Measurements from ENCODE around the gene SERTAD2. TPM values are rescaled to one million over a fixed set of nuclear protein-coding genes. Genes with fewer than 3 reads are reported as not detected.

SERTAD2 gene
- total and polyA plus RNA-seq, 2 experiments from 2014 or later = 12.0 to 21.2 TPM

- no peak for TF ChIP-seq CTCF (IDR thresholded peaks at IDR 0.05; ENCODE audit: low read depth, low read length)
- Histone ChIP-seq H3K4me3 (no peak overlapping the region), H3K9me3 (ENCODE audit: low read depth) (no peaks in the 10 kb centered on the region), H3K27ac (peak overlapping the region; percentile 71), H3K27me3 (no peaks in the 10 kb centered on the region), H3K36me3 (peaks cover 6% of the 10 kb centered on the region), H3K4me1 (ENCODE audit: low read depth) (peaks cover 10% of the 10 kb centered on the region)
- no peak for DNase-seq (ENCODE audit: low read depth in 1 of 2, low spot score in 1 of 2)
Measured at GRCh38 chr2:64626146-64626809, 27.4 kb downstream of the SERTAD2 start.

- TF ChIP-seq CTCF (IDR thresholded peaks at IDR 0.05; ENCODE audit: low read depth, low read length) = no peak
- H3K4me1 ChIP-seq (ENCODE audit: low read depth) = peaks cover 10% of the 10 kb centered on the region
- no peak for DNase-seq (ENCODE audit: low read depth in 1 of 2, low spot score in 1 of 2)
Measured at GRCh38 chr2:64625299-64626145, 28.2 kb downstream of the SERTAD2 start.

GRCh38 chr2:64624862-64625261 is 28.9 kb downstream of the SERTAD2 start:
- no peak overlapping the region for H3K27ac ChIP-seq
- H3K36me3 ChIP-seq = no peaks in the 10 kb centered on the region
- peaks cover 10% of the 10 kb centered on the region for H3K4me1 ChIP-seq (ENCODE audit: low read depth)
- no peak for TF ChIP-seq CTCF (IDR thresholded peaks at IDR 0.05; ENCODE audit: low read depth, low read length)
- no peaks in the 10 kb centered on the region for H3K27me3 ChIP-seq
- no peaks in the 10 kb centered on the region for H3K9me3 ChIP-seq (ENCODE audit: low read depth)
- no peak for DNase-seq (ENCODE audit: low read depth in 1 of 2, low spot score in 1 of 2)
- H3K4me3 ChIP-seq = no peak overlapping the region

More at GRCh38 chr2:64625299-64626145, 28.2 kb downstream of the SERTAD2 start:
- Histone ChIP-seq H3K9me3 (ENCODE audit: low read depth) (no peaks in the 10 kb centered on the region), H3K36me3 (no peaks in the 10 kb centered on the region), H3K27me3 (no peaks in the 10 kb centered on the region), H3K4me3 (no peak overlapping the region), H3K27ac (no peak overlapping the region)

- no peak overlapping the region for H3K4me3 ChIP-seq
- no peaks in the 10 kb centered on the region for H3K36me3 ChIP-seq
- H3K27ac ChIP-seq = no peak overlapping the region
- H3K27me3 ChIP-seq = no peaks in the 10 kb centered on the region
- no peaks in the 10 kb centered on the region for H3K9me3 ChIP-seq (ENCODE audit: low read depth)
- no peak for DNase-seq (ENCODE audit: low read depth in 1 of 2, low spot score in 1 of 2)
- peaks cover 10% of the 10 kb centered on the region for H3K4me1 ChIP-seq (ENCODE audit: low read depth)
- no peak for TF ChIP-seq CTCF (IDR thresholded peaks at IDR 0.05; ENCODE audit: low read depth, low read length)
Measured at GRCh38 chr2:64624108-64624610, 29.6 kb downstream of the SERTAD2 start.

- no peak for DNase-seq (ENCODE audit: low read depth in 1 of 2, low spot score in 1 of 2)
- TF ChIP-seq CTCF (IDR thresholded peaks at IDR 0.05; ENCODE audit: low read depth, low read length) = no peak
- Histone ChIP-seq H3K27me3 (no peaks in the 10 kb centered on the region), H3K36me3 (no peaks in the 10 kb centered on the region), H3K27ac (no peak overlapping the region), H3K9me3 (ENCODE audit: low read depth) (no peaks in the 10 kb centered on the region), H3K4me3 (no peak overlapping the region), H3K4me1 (ENCODE audit: low read depth) (peaks cover 10% of the 10 kb centered on the region)
Measured at GRCh38 chr2:64623242-64623850, 30.4 kb downstream of the SERTAD2 start.

All from cardiac muscle cell (in vitro differentiated cells and primary cell).